ENCODE results near the gene NRXN2.

DNA sequence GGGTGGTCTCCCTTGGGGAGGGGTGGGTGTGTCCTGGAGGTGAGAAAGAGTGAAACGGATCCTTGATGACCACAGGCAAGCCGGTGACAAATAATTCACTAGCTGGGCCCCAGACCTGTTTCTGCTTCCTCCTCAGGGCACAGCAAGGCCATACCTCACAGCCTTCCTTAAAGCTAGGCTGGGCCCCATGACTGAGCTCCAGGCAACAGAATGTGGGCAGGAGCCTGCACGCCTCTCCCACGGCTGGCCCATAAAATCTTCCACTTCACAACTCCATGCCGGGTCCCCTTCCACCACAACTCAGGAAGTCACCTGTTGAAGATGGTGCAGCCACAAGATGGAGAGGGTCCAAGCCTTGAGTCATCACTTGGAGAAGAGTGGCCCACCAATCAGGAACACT is 108.1 kb downstream of the NRXN2 start:
- no peak for TF ChIP-seq SIN3A (IDR thresholded peaks at IDR 0.05; ENCODE audit: borderline replicate concordance, insufficient read depth, low read length)
- TF ChIP-seq POLR2AphosphoS5 (IDR thresholded peaks at IDR 0.05; ENCODE audit: low read depth, low read length): no peak
- TF ChIP-seq TAF1 (IDR thresholded peaks at IDR 0.05; ENCODE audit: borderline replicate concordance, insufficient read depth, low read length): no peak
- TF ChIP-seq, protein P1, sequence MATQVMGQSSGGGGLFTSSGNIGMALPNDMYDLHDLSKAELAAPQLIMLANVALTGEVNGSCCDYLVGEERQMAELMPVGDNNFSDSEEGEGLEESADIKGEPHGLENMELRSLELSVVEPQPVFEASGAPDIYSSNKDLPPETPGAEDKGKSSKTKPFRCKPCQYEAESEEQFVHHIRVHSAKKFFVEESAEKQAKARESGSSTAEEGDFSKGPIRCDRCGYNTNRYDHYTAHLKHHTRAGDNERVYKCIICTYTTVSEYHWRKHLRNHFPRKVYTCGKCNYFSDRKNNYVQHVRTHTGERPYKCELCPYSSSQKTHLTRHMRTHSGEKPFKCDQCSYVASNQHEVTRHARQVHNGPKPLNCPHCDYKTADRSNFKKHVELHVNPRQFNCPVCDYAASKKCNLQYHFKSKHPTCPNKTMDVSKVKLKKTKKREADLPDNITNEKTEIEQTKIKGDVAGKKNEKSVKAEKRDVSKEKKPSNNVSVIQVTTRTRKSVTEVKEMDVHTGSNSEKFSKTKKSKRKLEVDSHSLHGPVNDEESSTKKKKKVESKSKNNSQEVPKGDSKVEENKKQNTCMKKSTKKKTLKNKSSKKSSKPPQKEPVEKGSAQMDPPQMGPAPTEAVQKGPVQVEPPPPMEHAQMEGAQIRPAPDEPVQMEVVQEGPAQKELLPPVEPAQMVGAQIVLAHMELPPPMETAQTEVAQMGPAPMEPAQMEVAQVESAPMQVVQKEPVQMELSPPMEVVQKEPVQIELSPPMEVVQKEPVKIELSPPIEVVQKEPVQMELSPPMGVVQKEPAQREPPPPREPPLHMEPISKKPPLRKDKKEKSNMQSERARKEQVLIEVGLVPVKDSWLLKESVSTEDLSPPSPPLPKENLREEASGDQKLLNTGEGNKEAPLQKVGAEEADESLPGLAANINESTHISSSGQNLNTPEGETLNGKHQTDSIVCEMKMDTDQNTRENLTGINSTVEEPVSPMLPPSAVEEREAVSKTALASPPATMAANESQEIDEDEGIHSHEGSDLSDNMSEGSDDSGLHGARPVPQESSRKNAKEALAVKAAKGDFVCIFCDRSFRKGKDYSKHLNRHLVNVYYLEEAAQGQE (IDR thresholded peaks at IDR 0.05; ENCODE audit: insufficient read depth in 1 of 2, low read depth in 2 of 2, low read length in 2 of 2): no peak
- TF ChIP-seq FOXP2 (optimal IDR thresholded peaks at IDR 0.05; ENCODE audit: borderline replicate concordance, extremely low read depth, extremely low read length, insufficient read depth): no peak
